ENCODE data around the gene NDUFA12.

The NDUFA12 gene

GRCh38 chr12:94965982-94966630, 37.4 kb downstream of the NDUFA12 start:
- ChIA-PET CTCF (no interaction called here), POLR2A (interaction anchor here (1.0 kb wide), 1 partner anchor 37 kb away, joined by 3 read pairs; the partner anchor contains the start of gene NDUFA12)
- TF ChIP-seq TARDBP (IDR thresholded peaks at IDR 0.05) (no peak), CTBP1 (IDR thresholded peaks at IDR 0.05; ENCODE audit: borderline replicate concordance) (no peak), LEF1 (IDR thresholded peaks at IDR 0.05; ENCODE audit: borderline replicate concordance) (no peak), HDGF (IDR thresholded peaks at IDR 0.05; ENCODE audit: borderline replicate concordance) (no peak), SP1 (IDR thresholded peaks at IDR 0.05) (no peak), PKNOX1 (IDR thresholded peaks at IDR 0.05) (no peak), SUZ12 (IDR thresholded peaks at IDR 0.05) (no peak), ELF4 (IDR thresholded peaks at IDR 0.05) (no peak), FOXA1 (IDR thresholded peaks at IDR 0.05) (no peak), NFRKB (IDR thresholded peaks at IDR 0.05) (no peak), BHLHE40 (IDR thresholded peaks at IDR 0.05; ENCODE audit: borderline replicate concordance) (no peak), FOXM1 (IDR thresholded peaks at IDR 0.05; ENCODE audit: borderline replicate concordance) (no peak), ZNF384 (IDR thresholded peaks at IDR 0.05) (no peak), ARNT (IDR thresholded peaks at IDR 0.05) (no peak), L3MBTL2 (conservative IDR thresholded peaks at IDR 0.05) (no peak), FOXK2 (IDR thresholded peaks at IDR 0.05) (no peak)
- DNase-seq (ENCODE audit: extremely low spot score), result no peak

- TF ChIP-seq L3MBTL2 (conservative IDR thresholded peaks at IDR 0.05) (no peak), SP1 (IDR thresholded peaks at IDR 0.05) (no peak), FOXK2 (IDR thresholded peaks at IDR 0.05) (no peak), FOXM1 (IDR thresholded peaks at IDR 0.05; ENCODE audit: borderline replicate concordance) (no peak), NFRKB (IDR thresholded peaks at IDR 0.05) (no peak), HDGF (IDR thresholded peaks at IDR 0.05; ENCODE audit: borderline replicate concordance) (no peak), BHLHE40 (IDR thresholded peaks at IDR 0.05; ENCODE audit: borderline replicate concordance) (no peak)
- no peak for DNase-seq (ENCODE audit: extremely low spot score)
- CTCF ChIA-PET, result no interaction called here
- POLR2A ChIA-PET, result no interaction called here
Observed at GRCh38 chr12:94963649-94964048, 39.8 kb downstream of the NDUFA12 start.

DNA sequence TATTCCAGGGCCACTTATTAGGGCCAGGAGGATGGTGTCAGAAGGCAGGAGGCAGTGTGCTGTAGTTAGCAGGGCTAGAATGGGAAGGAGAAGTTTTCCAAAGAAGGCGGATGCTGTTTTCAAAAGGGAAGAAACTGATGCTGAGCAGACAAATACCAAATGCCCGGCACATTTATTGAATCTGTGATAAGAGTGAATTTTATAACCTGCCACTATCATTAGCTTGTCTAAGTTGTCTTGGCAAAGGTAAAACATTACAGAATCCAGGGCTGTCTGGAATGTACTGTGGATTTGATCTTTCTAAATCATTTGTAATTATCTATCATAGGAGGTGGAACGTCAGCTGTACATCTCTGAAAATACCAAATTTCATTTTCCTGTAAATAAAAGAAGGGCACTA, 40.8 kb downstream of the NDUFA12 start:
- ChIA-PET POLR2A (no interaction called here), CTCF (no interaction called here)
- TF ChIP-seq NFRKB (IDR thresholded peaks at IDR 0.05) (no peak), TARDBP (IDR thresholded peaks at IDR 0.05) (no peak), FOXM1 (IDR thresholded peaks at IDR 0.05; ENCODE audit: borderline replicate concordance) (no peak), FOXK2 (IDR thresholded peaks at IDR 0.05) (no peak), SUZ12 (IDR thresholded peaks at IDR 0.05) (no peak), FOXA1 (IDR thresholded peaks at IDR 0.05) (no peak), ELF4 (IDR thresholded peaks at IDR 0.05) (no peak), ZNF384 (IDR thresholded peaks at IDR 0.05) (no peak), HDGF (IDR thresholded peaks at IDR 0.05; ENCODE audit: borderline replicate concordance) (no peak)
- no peak for DNase-seq (ENCODE audit: extremely low spot score)

DNA sequence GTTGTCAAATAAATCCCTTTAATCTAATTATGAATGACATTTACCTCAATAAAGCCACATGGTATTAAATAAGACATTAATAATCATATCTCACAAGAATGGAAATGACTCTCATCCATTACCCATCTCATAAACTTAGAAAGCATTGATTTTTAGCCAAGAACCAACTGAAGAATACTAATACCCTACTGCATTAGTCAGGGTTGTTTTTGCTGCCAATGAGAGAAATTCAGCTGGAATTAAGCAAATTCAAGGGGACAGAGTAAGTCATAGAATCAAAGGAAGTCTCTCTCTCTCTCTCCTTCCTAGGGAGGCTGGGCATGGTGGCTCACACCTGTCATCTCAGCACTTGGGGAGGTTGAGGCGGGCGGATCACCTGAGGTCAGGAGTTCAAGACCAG, 41.6 kb downstream of the NDUFA12 start:
- POLR2A ChIA-PET, result no interaction called here
- TF ChIP-seq ZNF384 (IDR thresholded peaks at IDR 0.05) (no peak), SP1 (IDR thresholded peaks at IDR 0.05) (no peak)
- no peak for DNase-seq (ENCODE audit: extremely low spot score)
- CTCF ChIA-PET, result no interaction called here

DNA sequence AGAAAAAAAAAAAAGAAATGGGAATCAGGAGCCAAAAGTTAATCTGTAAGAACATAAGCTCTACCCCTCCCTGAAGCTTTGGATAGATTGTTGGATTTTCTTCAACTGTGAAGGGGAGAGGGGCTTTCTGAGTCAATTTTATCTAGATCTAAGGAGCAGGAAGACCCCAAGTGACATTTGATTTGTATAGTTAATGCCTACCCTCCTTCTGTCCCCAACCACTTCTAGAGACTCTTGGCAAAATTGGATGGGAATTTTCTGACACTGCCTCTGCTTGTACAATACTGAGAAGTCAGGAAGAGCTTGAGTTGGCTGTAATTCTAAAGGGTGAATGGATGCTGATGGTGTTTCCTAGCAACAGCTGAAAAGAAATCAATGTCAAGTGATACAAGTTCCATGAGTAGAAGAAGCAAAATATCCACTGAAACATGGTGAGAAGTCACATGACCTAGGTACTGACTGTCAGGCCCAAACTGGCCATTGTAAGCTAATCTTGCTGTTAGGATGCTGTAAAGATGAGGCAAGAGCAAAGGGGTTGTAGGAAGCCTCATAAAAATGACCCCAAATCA, 42.2 kb downstream of the NDUFA12 start:
- ChIA-PET CTCF (no interaction called here), POLR2A (no interaction called here)
- TF ChIP-seq SP1 (IDR thresholded peaks at IDR 0.05) (no peak), FOXM1 (IDR thresholded peaks at IDR 0.05; ENCODE audit: borderline replicate concordance) (no peak), ELF4 (IDR thresholded peaks at IDR 0.05) (no peak), HDGF (IDR thresholded peaks at IDR 0.05; ENCODE audit: borderline replicate concordance) (no peak), ZNF384 (IDR thresholded peaks at IDR 0.05) (no peak), FOXA1 (IDR thresholded peaks at IDR 0.05) (no peak), SUZ12 (IDR thresholded peaks at IDR 0.05) (no peak), CTBP1 (IDR thresholded peaks at IDR 0.05; ENCODE audit: borderline replicate concordance) (no peak)
- DNase-seq (ENCODE audit: extremely low spot score), result no peak

DNA sequence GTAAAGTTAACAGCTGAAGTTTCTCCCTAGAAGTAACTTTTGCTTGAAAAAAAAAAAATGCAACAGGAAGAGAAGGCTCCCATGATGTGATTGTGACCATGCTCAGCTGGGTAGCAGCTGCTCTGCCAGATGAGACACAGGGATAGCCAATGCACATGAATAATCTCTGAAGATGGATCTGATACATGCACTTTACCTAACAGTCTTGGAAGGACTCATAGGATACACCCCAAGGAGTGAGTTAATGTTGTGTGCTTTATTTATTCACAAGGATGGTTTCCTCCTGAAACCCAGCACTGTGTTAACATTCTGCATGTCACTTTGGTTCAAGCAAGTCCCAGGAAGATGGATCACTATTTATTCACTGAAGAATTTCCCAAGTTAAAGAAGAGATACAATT, 46.5 kb downstream of the NDUFA12 start:
- ChIA-PET POLR2A (no interaction called here), CTCF (interaction anchor here (0.6 kb wide), 1 partner anchor 174 kb away, joined by 3 read pairs; no protein-coding TSS in a partner anchor)
- DNase-seq (ENCODE audit: extremely low spot score), result no peak

More for the DNA sequence above, 46.5 kb downstream of the NDUFA12 start:
- no peak for TF ChIP-seq TARDBP (IDR thresholded peaks at IDR 0.05)
- no peak for TF ChIP-seq FOXM1 (IDR thresholded peaks at IDR 0.05; ENCODE audit: borderline replicate concordance)
- TF ChIP-seq SP1 (IDR thresholded peaks at IDR 0.05), result no peak
- no peak for TF ChIP-seq ZNF384 (IDR thresholded peaks at IDR 0.05)
- no peak for TF ChIP-seq FOXA1 (IDR thresholded peaks at IDR 0.05)
- no peak for TF ChIP-seq HDGF (IDR thresholded peaks at IDR 0.05; ENCODE audit: borderline replicate concordance)
- TF ChIP-seq PKNOX1 (IDR thresholded peaks at IDR 0.05), result no peak
- TF ChIP-seq BHLHE40 (IDR thresholded peaks at IDR 0.05; ENCODE audit: borderline replicate concordance), result no peak
- no peak for TF ChIP-seq L3MBTL2 (conservative IDR thresholded peaks at IDR 0.05)
- TF ChIP-seq FOXK2 (IDR thresholded peaks at IDR 0.05), result no peak
- TF ChIP-seq NFRKB (IDR thresholded peaks at IDR 0.05), result no peak
- no peak for TF ChIP-seq ARNT (IDR thresholded peaks at IDR 0.05)
- TF ChIP-seq ELF4 (IDR thresholded peaks at IDR 0.05), result no peak
- no peak for TF ChIP-seq SUZ12 (IDR thresholded peaks at IDR 0.05)
- no peak for TF ChIP-seq CTBP1 (IDR thresholded peaks at IDR 0.05; ENCODE audit: borderline replicate concordance)
- TF ChIP-seq LEF1 (IDR thresholded peaks at IDR 0.05; ENCODE audit: borderline replicate concordance), result no peak

Measured in HEK293T (cell line).